Ascending aorta (tissue), 2 donors: ENCODE results near the gene YPEL5. TPM values are rescaled to one million over a fixed set of nuclear protein-coding genes. Genes with fewer than 3 reads are reported as not detected.

Experiments
- DNase-seq, 2 donors: peaks; one replicate each; pipeline ENCODE4 v3.0.0-alpha.2; 2019; ENCODE audit warnings: low spot score in 2 of 2
- H3K27ac ChIP-seq, 2 donors: fragments of 200-600 bp; sonication (generic); one replicate each; pipeline ENCODE4 v1.5.1; 2016 to 2017; ENCODE audit warnings: mild to moderate bottlenecking in 1 of 2
- H3K27me3 ChIP-seq: fragments of 200-600 bp; sonication (generic); one replicate; pipeline ENCODE4 v1.5.1; 2017
- H3K36me3 ChIP-seq, 2 donors: fragments of 200-600 bp; sonication (generic); one replicate each; pipeline ENCODE4 v1.5.1; 2016
- H3K4me1 ChIP-seq, 2 donors: fragments of 200-600 bp; sonication (generic); one replicate each; pipeline ENCODE4 v1.5.1; 2016 to 2017; ENCODE audit warnings: mild to moderate bottlenecking in 1 of 2
- H3K4me3 ChIP-seq, 2 donors: fragments of 200-600 bp; sonication (generic); one replicate each; pipeline ENCODE4 v1.5.1; 2016 to 2017; ENCODE audit warnings: mild to moderate bottlenecking in 1 of 2
- H3K9me3 ChIP-seq, 2 donors: fragments of 200-600 bp; sonication (generic); one replicate each; pipeline ENCODE4 v1.5.1; 2016
- CTCF ChIP-seq, 3 experiments: fragments of 200-600 bp in 2 of 3; fragments of 450-650 bp in 1 of 3; sonication (generic) in 2 of 3; IDR thresholded peaks; one replicate each; pipeline ENCODE4 v1.5.1; 2016 to 2019; ENCODE audit warnings: antibody characterized with exemption in 3 of 3, mild to moderate bottlenecking in 1 of 3, moderate library complexity in 1 of 3
- intact Hi-C: fragments of 100-400 bp; cut with DNase I; formaldehyde crosslinking; loops from one replicate; pipeline ENCODE4 v1.15.1; 2023
- total RNA-seq: library from RNA; depleted of rRNA; stranded (reverse); fragments of >200 nt; gene quantifications from one replicate; pipeline ENCODE4 v1.1.0, GENCODE V29; 2016

The YPEL5 gene
- total RNA-seq, 1 donor from 2014 or later, result 14.2 TPM

- Histone ChIP-seq H3K36me3 (no peaks in the 10 kb centered on the region), H3K27ac (no peak overlapping the region), H3K4me3 (no peak overlapping the region), H3K9me3 (no peaks in the 10 kb centered on the region), H3K27me3 (no peaks in the 10 kb centered on the region), H3K4me1 (no peaks in the 10 kb centered on the region)
- no peak for TF ChIP-seq CTCF (IDR thresholded peaks at IDR 0.05)
- no peak for DNase-seq
- intact Hi-C loops, result no loop called here
These were observed 19.6 kb upstream of the YPEL5 start for GRCh38 chr2:30127016-30127893.

- H3K36me3 ChIP-seq, result no peaks in the 10 kb centered on the region
- no peak for TF ChIP-seq CTCF (IDR thresholded peaks at IDR 0.05)
- intact Hi-C loops, result no loop called here
- no peak for DNase-seq
- H3K4me3 ChIP-seq, result no peak overlapping the region
- no peaks in the 10 kb centered on the region for H3K27me3 ChIP-seq
- H3K27ac ChIP-seq, result no peak overlapping the region
- H3K4me1 ChIP-seq, result no peaks in the 10 kb centered on the region
- no peaks in the 10 kb centered on the region for H3K9me3 ChIP-seq
These were observed 12.2 kb upstream of the YPEL5 start for GRCh38 chr2:30134582-30134981.

- H3K27me3 ChIP-seq, result no peaks in the 10 kb centered on the region
- H3K4me1 ChIP-seq, result no peaks in the 10 kb centered on the region
- H3K4me3 ChIP-seq, result no peak overlapping the region
- DNase-seq, result no peak
- H3K36me3 ChIP-seq, result no peaks in the 10 kb centered on the region
- intact Hi-C loops, result no loop called here
- H3K27ac ChIP-seq, result no peak overlapping the region
- H3K9me3 ChIP-seq, result no peaks in the 10 kb centered on the region
- no peak for TF ChIP-seq CTCF (IDR thresholded peaks at IDR 0.05)
These were observed 11.3 kb upstream of the YPEL5 start for GRCh38 chr2:30135541-30135940.

- Histone ChIP-seq H3K4me3 (no peak overlapping the region), H3K27me3 (no peaks in the 10 kb centered on the region), H3K27ac (no peak overlapping the region), H3K4me1 (no peaks in the 10 kb centered on the region), H3K9me3 (no peaks in the 10 kb centered on the region), H3K36me3 (no peaks in the 10 kb centered on the region)
- DNase-seq, result no peak
- no peak for TF ChIP-seq CTCF (IDR thresholded peaks at IDR 0.05)
- intact Hi-C loops, result no loop called here
These were observed 9.9 kb upstream of the YPEL5 start for GRCh38 chr2:30136764-30137444.

GRCh38 chr2:30139131-30139870 is 7.5 kb upstream of the YPEL5 start:
- no peaks in the 10 kb centered on the region for H3K27me3 ChIP-seq
- DNase-seq, result no peak
- H3K9me3 ChIP-seq, result no peaks in the 10 kb centered on the region
- no peaks in the 10 kb centered on the region for H3K36me3 ChIP-seq
- TF ChIP-seq CTCF (IDR thresholded peaks at IDR 0.05), result no peak
- no peak overlapping the region for H3K4me3 ChIP-seq
- H3K27ac ChIP-seq, result no peak overlapping the region
- H3K4me1 ChIP-seq, result no peaks in the 10 kb centered on the region
- intact Hi-C loops, result no loop called here
